Measurements from ENCODE around the gene POLR1E.
"Not testable (repeated sequence)": the region's sequence is repeated elsewhere in the genome, so short reads cannot be mapped to it uniquely, and the experiment has no call there.

Gene POLR1E

DNA sequence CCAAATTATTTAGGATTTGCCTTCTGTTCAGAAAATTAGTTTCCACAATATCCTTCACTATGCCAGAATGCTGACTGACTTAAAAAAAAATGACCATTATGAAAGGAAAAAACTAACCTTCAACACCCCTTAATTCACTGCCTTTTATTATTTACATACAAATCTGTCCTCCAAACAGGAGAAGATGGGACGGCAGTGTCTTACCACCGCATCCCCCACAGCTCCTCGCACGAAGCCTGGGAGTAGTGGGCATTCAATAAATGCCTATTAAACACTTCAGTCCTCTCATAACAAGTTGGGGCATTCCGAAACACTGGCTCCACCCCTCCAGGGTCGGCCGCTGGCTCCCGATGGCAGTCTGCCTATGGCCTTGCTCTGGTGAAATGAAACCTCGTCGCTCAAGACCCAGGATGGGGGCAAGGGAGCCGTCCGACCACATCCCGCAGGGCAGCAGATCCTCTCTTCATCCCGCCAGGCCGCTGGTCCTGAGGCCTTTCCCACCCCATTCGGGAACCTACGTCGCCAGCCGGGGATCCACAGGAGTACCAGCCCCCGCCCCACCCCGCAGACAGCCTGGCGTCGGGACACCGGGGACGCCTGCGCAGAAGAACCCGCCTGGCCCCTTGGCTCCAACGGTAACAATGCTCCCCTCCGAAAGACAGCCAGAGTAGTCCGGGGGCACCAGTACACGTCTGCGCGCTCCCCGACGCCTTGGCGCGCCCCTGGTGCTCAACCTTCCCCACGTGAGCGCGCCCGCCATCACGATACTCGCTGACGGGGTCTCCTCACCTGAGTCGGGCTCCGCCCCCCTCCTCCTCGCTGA, 21.1 kb upstream of the POLR1E start:
- DNase-seq (ENCODE audit: low read depth), result peak; percentile 26
- no peak for TF ChIP-seq CTCF (conservative IDR thresholded peaks at IDR 0.05; ENCODE audit: low read depth, low read length)

GRCh38 chr9:37465249-37466036, 20.3 kb upstream of the POLR1E start, which contains the start of gene ZBTB5:
ZBTB5 (minus strand) TSS chr9:37465450; CDS start chr9:37442551, 22,899 bp downstream.
- H3K4me3 ChIP-seq (ENCODE audit: low read length), result peak within 1 kb of the TSS; percentile 89
- TF ChIP-seq CTCF (conservative IDR thresholded peaks at IDR 0.05; ENCODE audit: low read depth, low read length), result no peak
- DNase-seq (ENCODE audit: low read depth), result peak; percentile 100

More for the DNA sequence above, 21.1 kb upstream of the POLR1E start:
- peak overlapping the region; percentile 89 for H3K4me3 ChIP-seq (ENCODE audit: low read length)

DNA sequence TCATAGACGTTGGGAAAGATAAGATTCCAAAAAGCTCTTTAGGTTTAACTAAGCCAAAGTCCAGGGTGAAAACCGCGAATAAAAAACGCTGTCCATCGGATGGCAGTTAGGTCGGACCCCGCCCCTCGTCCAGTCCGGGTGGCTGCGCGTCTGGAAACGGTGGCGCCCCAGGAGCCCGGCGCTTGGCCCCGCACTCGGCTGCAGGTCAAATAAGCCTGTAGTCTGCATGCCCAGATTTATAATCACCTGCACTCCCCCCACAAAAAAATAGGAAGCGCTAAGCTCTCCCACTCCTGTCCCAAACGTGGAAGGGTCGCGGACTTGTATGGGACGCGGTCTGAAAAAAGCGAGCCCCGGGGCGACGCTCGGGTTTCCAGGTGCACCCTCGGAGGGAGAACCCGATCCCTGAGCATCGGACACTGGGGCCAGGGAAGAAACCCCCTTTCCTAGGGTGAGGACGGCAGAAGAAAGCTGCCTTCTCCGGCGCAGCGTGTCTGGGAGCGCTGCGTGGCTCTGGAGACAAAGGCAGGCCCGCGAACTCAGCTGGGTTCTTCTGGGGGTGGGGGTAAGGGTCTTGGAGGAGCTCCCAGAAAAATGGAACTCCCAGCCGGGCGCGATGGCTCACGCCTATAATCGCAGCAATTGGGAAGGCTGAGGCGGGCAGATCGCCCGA, 19.6 kb upstream of the POLR1E start:
- H3K4me3 ChIP-seq (ENCODE audit: low read length), result peak overlapping the region; percentile 89
- TF ChIP-seq CTCF (conservative IDR thresholded peaks at IDR 0.05; ENCODE audit: low read depth, low read length), result no peak
- no peak for DNase-seq (ENCODE audit: low read depth)

- not testable (repeated sequence) for H3K4me3 ChIP-seq (ENCODE audit: low read length); DNase-seq (ENCODE audit: low read depth)
These were observed 18.2 kb upstream of the POLR1E start for GRCh38 chr9:37467530-37467929.

- no peak for DNase-seq (ENCODE audit: low read depth)
- no peak for TF ChIP-seq CTCF (conservative IDR thresholded peaks at IDR 0.05; ENCODE audit: low read depth, low read length)
- H3K4me3 ChIP-seq (ENCODE audit: low read length), result no peak overlapping the region
These were observed 17.1 kb upstream of the POLR1E start for GRCh38 chr9:37468620-37469019.

- peak; percentile 66 for DNase-seq (ENCODE audit: low read depth)
- peak overlapping the region; percentile 39 for H3K4me3 ChIP-seq (ENCODE audit: low read length)
- TF ChIP-seq CTCF (conservative IDR thresholded peaks at IDR 0.05; ENCODE audit: low read depth, low read length), result no peak
These were observed 13.6 kb upstream of the POLR1E start for GRCh38 chr9:37471942-37472684.

GRCh38 chr9:37473982-37474381, 11.8 kb upstream of the POLR1E start:
- not testable (repeated sequence) for H3K4me3 ChIP-seq (ENCODE audit: low read length)

More at GRCh38 chr9:37473982-37474381, 11.8 kb upstream of the POLR1E start:
- DNase-seq (ENCODE audit: low read depth), result not testable (repeated sequence)

Data from retinal pigment epithelial cell (primary cell).